G401 (cell line): ENCODE results near the gene ISM2. TPM values are rescaled to one million over a fixed set of nuclear protein-coding genes. Genes with fewer than 3 reads are reported as not detected.

Experiments
- DNase-seq: peaks from one replicate; pipeline ENCODE4 v3.0.0-alpha.2; 2015; ENCODE audit warnings: low spot score
- in situ Hi-C: cut with HindIII; loops from 2 replicates; pipeline ENCODE4 v1.10.0; 2016; ENCODE audit warnings: low sequenced_read_pairs, mixed read lengths
- total RNA-seq: library from RNA; depleted of rRNA; stranded (reverse); fragments of >200 nt; shearing (Covaris generic); gene quantifications from 2 replicates; pipeline ENCODE4 v1.2.3, GENCODE V29; 2014

The ISM2 gene
- total RNA-seq, 1 experiment from 2014 or later = 0.68 TPM

GRCh38 chr14:77474479-77475177 lies 24.0 kb downstream of the ISM2 start:
- in situ Hi-C loops = no loop called here
- no peak for DNase-seq

- in situ Hi-C loops = no loop called here
- DNase-seq = no peak
Observed at GRCh38 chr14:77473921-77474320, 24.7 kb downstream of the ISM2 start.

DNA sequence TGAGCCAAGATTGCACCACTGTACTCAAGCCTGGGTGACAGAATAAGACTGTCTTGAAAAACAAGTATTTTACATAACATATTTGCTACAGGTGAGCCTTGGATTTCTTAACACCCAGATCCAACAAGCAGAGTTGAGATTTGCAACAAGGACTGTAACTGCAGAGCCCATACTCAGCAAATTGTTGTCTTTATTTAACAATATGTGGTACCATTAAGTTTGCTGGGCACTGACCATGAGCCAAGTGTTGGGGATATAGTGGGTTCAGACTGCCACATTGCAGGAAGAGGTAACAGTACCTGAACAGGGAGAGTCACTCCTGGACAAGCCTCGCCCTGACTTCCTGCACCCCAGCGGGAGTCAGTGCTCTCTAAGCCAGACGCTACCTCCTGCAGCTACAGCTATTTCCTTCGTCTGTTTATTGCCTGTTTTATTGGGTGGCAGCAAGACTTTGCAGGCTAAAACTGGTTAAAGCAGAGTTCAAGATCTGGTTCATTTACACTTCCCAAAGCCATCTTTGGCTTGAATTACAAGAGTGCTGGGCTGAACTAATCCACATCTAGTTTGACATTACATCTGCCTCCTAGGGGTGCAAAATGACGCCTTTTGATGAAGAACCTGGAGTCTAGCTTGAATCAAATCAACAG lies 28.3 kb downstream of the ISM2 start:
- no peak for DNase-seq
- in situ Hi-C loops = no loop called here

GRCh38 chr14:77469539-77469938 lies 29.1 kb downstream of the ISM2 start:
- in situ Hi-C loops = no loop called here
- no peak for DNase-seq

GRCh38 chr14:77469067-77469505 lies 29.5 kb downstream of the ISM2 start:
- DNase-seq = no peak
- in situ Hi-C loops = no loop called here

DNA sequence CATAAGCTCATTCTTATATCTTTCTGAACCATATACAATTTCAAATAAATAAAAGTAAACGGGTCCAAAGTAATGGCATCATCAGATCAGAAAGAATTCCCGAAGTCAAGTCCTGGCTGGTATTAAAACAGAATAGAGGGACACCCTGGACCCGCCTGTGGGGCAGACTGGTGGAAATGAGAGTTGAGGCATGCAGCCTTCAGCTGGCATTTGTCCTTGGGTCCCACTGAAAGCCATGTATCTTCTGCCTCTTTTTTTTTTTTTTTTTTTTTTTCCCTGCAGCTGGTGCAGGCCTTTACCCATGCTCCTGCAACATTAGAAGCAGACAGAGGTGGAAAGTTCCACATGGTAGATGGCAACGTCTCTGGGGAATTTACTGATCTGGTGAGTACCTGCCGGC lies 30.8 kb downstream of the ISM2 start:
- no peak for DNase-seq
- in situ Hi-C loops = no loop called here

- peak; percentile 47 for DNase-seq
- in situ Hi-C loops = loop anchor here (5.0 kb wide), 1 partner anchor 107 kb away; no protein-coding TSS in a partner anchor
Observed at GRCh38 chr14:77459072-77459723, 39.4 kb downstream of the ISM2 start.

DNA sequence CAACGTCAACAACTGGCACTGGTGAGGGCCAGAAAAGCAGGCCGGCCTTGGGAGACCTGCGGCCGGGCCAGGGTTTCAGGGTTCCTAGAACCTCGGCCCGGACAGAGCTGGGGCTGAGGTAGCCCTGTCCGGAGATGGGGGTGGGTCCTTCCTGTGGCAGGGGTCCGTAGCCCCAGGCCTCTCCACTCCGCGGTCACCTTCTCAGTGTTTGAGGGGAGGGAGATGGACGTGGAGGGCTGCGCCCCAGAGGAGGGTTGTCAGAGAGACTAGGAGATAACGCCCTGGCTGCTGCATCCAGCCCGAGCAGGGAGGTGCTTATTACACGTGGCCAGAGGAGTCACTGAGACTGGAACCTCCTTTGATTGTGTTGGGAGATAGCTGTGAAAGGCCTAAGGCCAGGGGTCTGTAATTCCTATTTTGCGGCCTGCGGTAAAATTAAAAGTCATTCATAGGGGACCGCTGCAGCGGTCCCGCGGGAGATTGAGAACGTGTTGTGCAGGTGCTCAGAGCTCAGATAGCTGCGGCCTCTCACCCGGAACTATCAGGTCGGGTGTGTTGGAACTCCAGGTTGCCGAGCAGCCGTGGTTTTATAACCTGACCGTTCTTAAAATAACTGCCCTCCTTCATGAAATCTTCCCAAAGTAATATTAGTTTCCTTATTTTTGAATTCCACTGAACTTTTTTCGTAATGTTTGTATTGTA lies 40.2 kb downstream of the ISM2 start:
- in situ Hi-C loops = loop anchor here (5.0 kb wide), 1 partner anchor 106 kb away; no protein-coding TSS in a partner anchor
- peak; percentile 37 for DNase-seq

GRCh38 chr14:77457522-77458248 lies 40.9 kb downstream of the ISM2 start, which contains the start of the genes AHSA1 and VIPAS39:
AHSA1 (plus strand) TSS chr14:77458093; CDS start chr14:77458190, 97 bp downstream.
VIPAS39 (minus strand) TSS chr14:77457601; CDS start chr14:77454102, 3,499 bp downstream.
- DNase-seq = peak; percentile 100
- in situ Hi-C loops = loop anchor here (5.0 kb wide), 1 partner anchor 105 kb away; no protein-coding TSS in a partner anchor

DNA sequence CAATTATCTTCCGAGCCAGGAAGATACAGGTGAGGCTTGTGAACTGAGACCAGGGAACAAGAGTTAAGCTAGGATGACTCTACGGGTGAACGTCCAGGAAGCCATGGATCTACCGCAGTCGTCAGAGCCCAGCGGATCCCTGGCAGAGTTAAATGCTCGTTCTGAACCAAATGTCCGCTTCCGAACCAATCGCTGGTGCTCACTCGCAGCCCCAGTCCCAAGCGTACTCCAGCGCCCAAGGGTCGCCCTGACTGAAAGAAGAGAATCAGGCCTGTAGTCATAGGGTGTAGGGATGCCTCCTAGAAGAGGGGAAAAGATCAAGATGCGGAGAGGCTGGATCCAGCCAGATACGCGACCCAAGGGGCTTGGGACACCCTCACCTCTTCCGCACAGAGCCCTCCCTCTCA lies 41.5 kb downstream of the ISM2 start:
- in situ Hi-C loops = loop anchor here (5.0 kb wide), 1 partner anchor 105 kb away; no protein-coding TSS in a partner anchor
- DNase-seq = no peak

GRCh38 chr14:77455966-77456640 lies 42.5 kb downstream of the ISM2 start:
- in situ Hi-C loops = loop anchor here (5.0 kb wide), 1 partner anchor 104 kb away; no protein-coding TSS in a partner anchor

GRCh38 chr14:77442196-77442595 lies 56.4 kb downstream of the ISM2 start:
- no peak for DNase-seq
- in situ Hi-C loops = no loop called here

More at GRCh38 chr14:77455966-77456640, 42.5 kb downstream of the ISM2 start:
- DNase-seq = no peak

GRCh38 chr14:77439861-77440260 lies 58.8 kb downstream of the ISM2 start:
- no peak for DNase-seq
- in situ Hi-C loops = no loop called here

DNA sequence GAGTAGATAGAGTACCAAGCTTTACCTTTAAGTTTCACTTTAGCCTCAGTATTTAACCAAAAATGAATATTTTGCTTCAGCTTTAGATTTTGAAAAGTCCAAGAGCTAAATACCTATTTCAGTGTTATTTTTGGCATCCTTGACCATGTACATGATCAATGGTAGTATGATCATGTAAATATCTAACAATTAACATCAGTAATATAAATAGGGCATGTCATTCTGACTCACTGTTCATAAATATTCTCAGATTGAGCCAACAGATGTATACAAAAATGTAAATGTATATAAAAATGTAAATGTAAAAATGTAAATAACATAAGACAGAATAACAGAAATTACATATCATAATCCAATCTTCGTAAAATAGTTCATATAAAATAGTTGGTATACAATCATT lies 60.0 kb downstream of the ISM2 start:
- DNase-seq = no peak
- in situ Hi-C loops = no loop called here

DNA sequence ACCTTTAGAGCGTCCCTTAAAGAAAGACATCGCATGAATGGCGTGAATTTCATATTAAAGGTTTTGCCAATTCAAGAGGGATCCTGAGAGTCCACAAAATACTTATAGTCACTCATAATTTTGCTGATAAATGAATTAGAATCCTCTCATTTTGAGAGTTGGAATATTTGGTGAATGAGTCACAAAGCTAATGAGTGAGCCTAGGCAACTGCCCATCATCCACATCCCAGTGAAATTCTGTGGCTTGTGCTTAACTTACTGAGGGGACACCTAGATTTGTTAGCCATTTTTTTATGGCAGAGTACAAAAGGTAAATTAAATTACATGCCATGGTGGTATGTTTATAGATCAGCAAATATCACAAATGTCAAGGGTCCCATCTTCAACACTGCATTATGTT lies 62.6 kb downstream of the ISM2 start:
- in situ Hi-C loops = no loop called here
- no peak for DNase-seq

- in situ Hi-C loops = no loop called here
- DNase-seq = no peak
Observed at GRCh38 chr14:77426396-77426795, 72.2 kb downstream of the ISM2 start.

- DNase-seq = no peak
- in situ Hi-C loops = no loop called here
Observed at GRCh38 chr14:77424862-77425261, 73.8 kb downstream of the ISM2 start.
